Fibroblast of mammary gland (primary cell): ENCODE results near the gene ZFYVE28.

Experiments used
- DNase-seq: peaks from one replicate; pipeline ENCODE4 v3.0.0-alpha.2; 2010; ENCODE audit warnings: low read depth
- H3K4me3 ChIP-seq: 2 replicates; pipeline ENCODE4 v1.5.1; 2011; ENCODE audit warnings: low read depth, mild to moderate bottlenecking, low read length, moderate library complexity; ENCODE audit not compliant: control insufficient read depth
- CTCF ChIP-seq: conservative IDR thresholded peaks from 2 replicates; pipeline ENCODE4 v1.5.1; 2011; ENCODE audit warnings: low read depth, low read length, inconsistent platforms; ENCODE audit not compliant: control insufficient read depth, insufficient read depth

Gene ZFYVE28

GRCh38 chr4:2373532-2373931 lies 44.9 kb downstream of the ZFYVE28 start:
- H3K4me3 ChIP-seq, result no peak overlapping the region
- no peak for DNase-seq

GRCh38 chr4:2372488-2373030 lies 45.9 kb downstream of the ZFYVE28 start:
- H3K4me3 ChIP-seq, result no peak overlapping the region
- TF ChIP-seq CTCF, result no peak
- DNase-seq, result no peak

More at GRCh38 chr4:2373532-2373931, 44.9 kb downstream of the ZFYVE28 start:
- no peak for TF ChIP-seq CTCF

GRCh38 chr4:2371765-2372487 lies 46.5 kb downstream of the ZFYVE28 start:
- DNase-seq, result no peak
- TF ChIP-seq CTCF, result no peak

GRCh38 chr4:2370597-2371320 lies 47.7 kb downstream of the ZFYVE28 start:
- no peak for DNase-seq
- no peak for TF ChIP-seq CTCF
- no peak overlapping the region for H3K4me3 ChIP-seq

More at GRCh38 chr4:2371765-2372487, 46.5 kb downstream of the ZFYVE28 start:
- H3K4me3 ChIP-seq, result no peak overlapping the region

- no peak for TF ChIP-seq CTCF
- no peak for DNase-seq
- H3K4me3 ChIP-seq, result no peak overlapping the region
Measured at GRCh38 chr4:2368746-2369437, 49.6 kb downstream of the ZFYVE28 start.

GRCh38 chr4:2367626-2368025 lies 50.8 kb downstream of the ZFYVE28 start:
- no peak for DNase-seq
- no peak overlapping the region for H3K4me3 ChIP-seq
- no peak for TF ChIP-seq CTCF
